SK-N-SH (cell line): Measurements from ENCODE around the gene XIRP2. TPM values are rescaled to one million over a fixed set of nuclear protein-coding genes. Genes with fewer than 3 reads are reported as not detected.

Source experiments
- CTCF ChIA-PET: fragments of 300-600, 350-600 bp; formaldehyde crosslinking; extraction: SDS; loops from one replicate; lab custom pipeline; 2021; lab: Yijun Ruan, JAX
- POLR2A ChIA-PET: fragments of 350-600 bp; sonication (Branson Sonifier 250); formaldehyde crosslinking; extraction: SDS; loops from one replicate; lab custom pipeline; 2020; ENCODE audit warnings: antibody characterized with exemption, inconsistent platforms; lab: Yijun Ruan, JAX
- DNase-seq: peaks from one replicate; pipeline ENCODE4 v3.0.0; 2012
- H2AFZ ChIP-seq: fragments of 200-600 bp; sonication (generic); 2 replicates; pipeline ENCODE4 v1.8.1; 2016; ENCODE audit warnings: antibody characterized with exemption, mild to moderate bottlenecking, low read depth
- H3F3A ChIP-seq: fragments of 200-600 bp; sonication (generic); replicated peaks from 2 replicates; pipeline ENCODE3; 2016; ENCODE audit warnings: antibody characterized with exemption, mild to moderate bottlenecking; ENCODE audit not compliant: insufficient read depth
- H3K27ac ChIP-seq, 2 experiments: fragments of 200-500 bp in 1 of 2; fragments of 200-600 bp in 1 of 2; sonication (Bioruptor generic) in 1 of 2; sonication (generic), shearing (Covaris generic) in 1 of 2; 2 replicates each; pipeline versions ENCODE4 v1.5.1 to v1.6.1; 2014 to 2016; ENCODE audit warnings: low read depth in 2 of 2, inconsistent platforms in 1 of 2, low read length in 1 of 2, mild to moderate bottlenecking in 1 of 2, mixed read lengths in 1 of 2
- H3K27me3 ChIP-seq: fragments of 200-600 bp; sonication (generic), shearing (Covaris generic); 2 replicates; pipeline ENCODE4 v1.6.1; 2016; ENCODE audit warnings: mixed run types; ENCODE audit not compliant: insufficient read depth
- H3K36me3 ChIP-seq, 2 experiments: fragments of 200-500 bp in 1 of 2; fragments of 200-600 bp in 1 of 2; sonication (Bioruptor generic) in 1 of 2; sonication (generic) in 1 of 2; replicated peaks in 1 of 2; 2 replicates each; pipeline versions ENCODE3 to v1.5.1; 2014 to 2016; ENCODE audit warnings: low read length in 1 of 2, mild to moderate bottlenecking in 1 of 2; ENCODE audit not compliant: insufficient read depth in 2 of 2, control insufficient read depth in 1 of 2
- H3K4me1 ChIP-seq, 2 experiments: fragments of 200-500 bp in 1 of 2; fragments of 200-600 bp in 1 of 2; sonication (Bioruptor generic) in 1 of 2; sonication (generic), shearing (Covaris generic) in 1 of 2; 2 replicates each; pipeline versions ENCODE4 v1.5.1 to v1.6.1; 2014 to 2016; ENCODE audit warnings: low read depth in 1 of 2, low read length in 1 of 2, mixed run types in 1 of 2; ENCODE audit not compliant: insufficient read depth in 2 of 2, control insufficient read depth in 1 of 2
- H3K4me2 ChIP-seq: fragments of 200-600 bp; sonication (generic), shearing (Covaris generic); 2 replicates; pipeline ENCODE4 v1.6.1; 2017; ENCODE audit warnings: mixed run types
- H3K4me3 ChIP-seq, 2 experiments: fragments of 200-500 bp in 1 of 2; fragments of 200-600 bp in 1 of 2; sonication (Bioruptor generic) in 1 of 2; sonication (generic), shearing (Covaris generic) in 1 of 2; 2 replicates each; pipeline versions ENCODE4 v1.5.1 to v1.8.1; 2014 to 2016; ENCODE audit warnings: low read depth in 2 of 2, inconsistent platforms in 1 of 2, low read length in 1 of 2, mild to moderate bottlenecking in 1 of 2, mixed read lengths in 1 of 2, moderate library complexity in 1 of 2
- H3K79me2 ChIP-seq: fragments of 200-600 bp; sonication (generic); 2 replicates; pipeline ENCODE4 v1.8.1; 2017; ENCODE audit warnings: mild to moderate bottlenecking; ENCODE audit not compliant: insufficient read depth
- H3K9ac ChIP-seq: fragments of 200-600 bp; sonication (generic); 2 replicates; pipeline ENCODE4 v1.6.1; 2017; ENCODE audit warnings: mixed run types
- H3K9me2 ChIP-seq: fragments of 200-600 bp; sonication (generic); 2 replicates; pipeline ENCODE4 v1.6.1; 2017; ENCODE audit warnings: mixed run types
- H3K9me3 ChIP-seq: fragments of 200-600 bp; sonication (generic); 2 replicates; pipeline ENCODE4 v1.6.1; 2017; ENCODE audit warnings: mixed run types, mild to moderate bottlenecking, moderate library complexity
- H4K20me1 ChIP-seq: fragments of 200-600 bp; sonication (generic); 2 replicates; pipeline ENCODE4 v1.6.1; 2017; ENCODE audit warnings: mild to moderate bottlenecking, mixed run types; ENCODE audit not compliant: insufficient read depth
- EP300 ChIP-seq, 2 experiments: IDR thresholded peaks; 2 replicates each; pipeline versions ENCODE4 v1.4.0 to v1.6.1; 2012; ENCODE audit warnings: borderline replicate concordance in 1 of 2, low read depth in 1 of 2, low read length in 1 of 2
- FOSL2 ChIP-seq: IDR thresholded peaks from 2 replicates; pipeline ENCODE4 v1.4.0; 2012; ENCODE audit warnings: low read depth, mild to moderate bottlenecking, moderate library complexity, borderline replicate concordance
- FOXJ3 ChIP-seq: sonication (generic); formaldehyde crosslinking; IDR thresholded peaks from 2 replicates; pipeline ENCODE4 v1.5.1; 2020; ENCODE audit warnings: mild to moderate bottlenecking, missing genetic modification reagents
- FOXM1 ChIP-seq: IDR thresholded peaks from 2 replicates; pipeline ENCODE4 v1.4.0; 2012; ENCODE audit warnings: low read depth, mild to moderate bottlenecking
- IRF3 ChIP-seq: fragments of 150-350 bp; IDR thresholded peaks from 2 replicates; pipeline ENCODE4 v1.6.1; 2016; ENCODE audit warnings: mild to moderate bottlenecking, low read depth, low read length
- JUND ChIP-seq: IDR thresholded peaks from 2 replicates; pipeline ENCODE4 v1.4.0; 2012
- MEF2A ChIP-seq: IDR thresholded peaks from 2 replicates; pipeline ENCODE4 v1.4.0; 2012; ENCODE audit warnings: low read depth, borderline replicate concordance
- MXI1 ChIP-seq: IDR thresholded peaks from 2 replicates; pipeline ENCODE4 v1.6.1; 2012; ENCODE audit warnings: mild to moderate bottlenecking, low read depth, low read length, improper control_type of control experiment
- RAD21 ChIP-seq: IDR thresholded peaks from 2 replicates; pipeline ENCODE4 v1.6.1; 2012; ENCODE audit warnings: mild to moderate bottlenecking, low read length
- WGBS: methylation state at CpG from one replicate; pipeline ENCODE4 v1.1.6; 2017; ENCODE audit warnings: low lambda C conversion rate; 5-methylcytosine and 5-hydroxymethylcytosine counted together
- polyA plus RNA-seq, 3 experiments: library from polyadenylated mRNA; depleted of rRNA; stranded (reverse); fragments of >200 nt; gene quantifications; 2 replicates each; pipeline ENCODE4 v1.2.3, GENCODE V29; 2012
- TF ChIP-seq, protein P1 (sequence below): fragments of 200-600 bp; sonication (generic); IDR thresholded peaks from 2 replicates; pipeline ENCODE4 v1.6.1; 2017; ENCODE audit warnings: antibody characterized with exemption, mild to moderate bottlenecking, moderate library complexity
- TF ChIP-seq, protein P2 (sequence below): fragments of 150-350 bp; IDR thresholded peaks from 2 replicates; pipeline ENCODE4 v1.6.1; 2017; ENCODE audit warnings: antibody characterized with exemption, low read length, low read depth, borderline replicate concordance

XIRP2 gene
- polyA plus RNA-seq, 1 of the 3 experiments (the other 2 are of a cell fraction) = 0.02 TPM

DNA sequence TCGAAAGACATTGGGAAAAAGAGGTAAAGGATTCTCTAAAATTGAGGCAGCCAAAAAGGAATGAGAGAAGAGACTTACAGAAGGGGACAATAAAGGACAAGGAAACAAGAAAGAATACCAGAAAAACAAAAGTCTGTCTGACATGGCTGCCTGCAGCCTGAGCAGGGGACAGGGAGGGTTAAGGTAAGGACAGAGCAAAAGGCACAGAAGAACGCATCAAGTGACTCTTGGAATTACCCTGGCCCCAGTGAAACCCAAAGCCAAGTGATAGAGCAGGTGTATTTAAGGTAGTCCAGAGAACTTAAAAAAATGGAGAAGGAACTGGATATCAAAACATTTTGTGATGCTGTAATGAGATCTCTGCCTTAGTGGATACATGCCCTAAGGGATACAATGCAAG is 47.1 kb upstream of the XIRP2 start:
- Histone ChIP-seq H3F3A (no peaks in the 10 kb centered on the region), H3K9me2 (no peaks in the 10 kb centered on the region), H2AFZ (no peak overlapping the region), H3K36me3 (no peaks in the 10 kb centered on the region), H3K27me3 (no peaks in the 10 kb centered on the region)
- ChIA-PET CTCF (no interaction called here), POLR2A (no interaction called here)
- TF ChIP-seq JUND (no peak), EP300 (IDR thresholded peaks at IDR 0.05; ENCODE audit: borderline replicate concordance in 1 of 2, low read depth in 1 of 2, low read length in 1 of 2) (no peak), FOXM1 (no peak), IRF3 (no peak), RAD21 (no peak), MXI1 (no peak), FOXJ3 (no peak)
- TF ChIP-seq, protein P1, sequence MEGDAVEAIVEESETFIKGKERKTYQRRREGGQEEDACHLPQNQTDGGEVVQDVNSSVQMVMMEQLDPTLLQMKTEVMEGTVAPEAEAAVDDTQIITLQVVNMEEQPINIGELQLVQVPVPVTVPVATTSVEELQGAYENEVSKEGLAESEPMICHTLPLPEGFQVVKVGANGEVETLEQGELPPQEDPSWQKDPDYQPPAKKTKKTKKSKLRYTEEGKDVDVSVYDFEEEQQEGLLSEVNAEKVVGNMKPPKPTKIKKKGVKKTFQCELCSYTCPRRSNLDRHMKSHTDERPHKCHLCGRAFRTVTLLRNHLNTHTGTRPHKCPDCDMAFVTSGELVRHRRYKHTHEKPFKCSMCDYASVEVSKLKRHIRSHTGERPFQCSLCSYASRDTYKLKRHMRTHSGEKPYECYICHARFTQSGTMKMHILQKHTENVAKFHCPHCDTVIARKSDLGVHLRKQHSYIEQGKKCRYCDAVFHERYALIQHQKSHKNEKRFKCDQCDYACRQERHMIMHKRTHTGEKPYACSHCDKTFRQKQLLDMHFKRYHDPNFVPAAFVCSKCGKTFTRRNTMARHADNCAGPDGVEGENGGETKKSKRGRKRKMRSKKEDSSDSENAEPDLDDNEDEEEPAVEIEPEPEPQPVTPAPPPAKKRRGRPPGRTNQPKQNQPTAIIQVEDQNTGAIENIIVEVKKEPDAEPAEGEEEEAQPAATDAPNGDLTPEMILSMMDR = no peak
- TF ChIP-seq, all 33 proteins: peak for 0
- no peaks in the 10 kb centered on the region for H3K79me2 ChIP-seq
- no peaks in the 10 kb centered on the region; a peak in 1 of 4 replicates for H3K4me1 ChIP-seq
- no peak overlapping the region for H3K27ac ChIP-seq
- DNase-seq = no peak
- H3K9me3 ChIP-seq = no peaks in the 10 kb centered on the region
- H3K9ac ChIP-seq = no peak overlapping the region
- no peak overlapping the region for H3K4me3 ChIP-seq
- WGBS = 39% methylated on average over 2 of the region's 2 CpGs
- no peak overlapping the region for H3K4me2 ChIP-seq
- H4K20me1 ChIP-seq = no peaks in the 10 kb centered on the region

DNA sequence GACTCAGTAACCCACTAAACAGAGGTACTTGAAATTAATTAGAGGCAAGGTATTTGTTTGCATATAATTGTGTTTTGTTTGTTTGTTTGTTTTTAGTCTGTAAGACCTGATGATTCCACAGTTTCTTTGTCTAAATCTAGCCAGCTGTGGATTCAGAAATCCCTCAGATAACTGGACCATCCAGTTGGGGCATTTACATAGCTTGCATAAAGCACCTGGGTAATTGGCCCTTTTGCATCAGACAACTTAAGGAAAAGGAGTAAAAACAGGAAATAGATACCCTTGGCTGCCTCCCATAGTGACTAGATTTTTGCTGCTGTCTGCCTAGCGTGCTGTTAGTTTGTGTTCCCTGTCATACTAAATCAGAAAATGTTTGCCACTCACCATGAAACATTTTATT is 46.6 kb upstream of the XIRP2 start:
- no peak overlapping the region for H3K4me3 ChIP-seq
- H3K9me2 ChIP-seq = no peaks in the 10 kb centered on the region
- no peaks in the 10 kb centered on the region for H3K79me2 ChIP-seq
- no peaks in the 10 kb centered on the region for H3F3A ChIP-seq
- no peak overlapping the region for H3K4me2 ChIP-seq
- TF ChIP-seq MEF2A (no peak), FOSL2 (no peak)
- TF ChIP-seq, protein P2, sequence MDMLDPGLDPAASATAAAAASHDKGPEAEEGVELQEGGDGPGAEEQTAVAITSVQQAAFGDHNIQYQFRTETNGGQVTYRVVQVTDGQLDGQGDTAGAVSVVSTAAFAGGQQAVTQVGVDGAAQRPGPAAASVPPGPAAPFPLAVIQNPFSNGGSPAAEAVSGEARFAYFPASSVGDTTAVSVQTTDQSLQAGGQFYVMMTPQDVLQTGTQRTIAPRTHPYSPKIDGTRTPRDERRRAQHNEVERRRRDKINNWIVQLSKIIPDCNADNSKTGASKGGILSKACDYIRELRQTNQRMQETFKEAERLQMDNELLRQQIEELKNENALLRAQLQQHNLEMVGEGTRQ = no peak
- no peak overlapping the region for H3K27ac ChIP-seq
- CTCF ChIA-PET = no interaction called here
- H2AFZ ChIP-seq = no peak overlapping the region
- no peaks in the 10 kb centered on the region for H3K27me3 ChIP-seq
- no peaks in the 10 kb centered on the region for H3K9me3 ChIP-seq
- POLR2A ChIA-PET = no interaction called here
- H3K36me3 ChIP-seq = no peaks in the 10 kb centered on the region
- 45% methylated on average over 1 of the region's 1 CpG for WGBS
- H4K20me1 ChIP-seq = no peaks in the 10 kb centered on the region
- no peak for DNase-seq
- H3K4me1 ChIP-seq = no peaks in the 10 kb centered on the region; a peak in 1 of 4 replicates
- no peak overlapping the region for H3K9ac ChIP-seq
